SK-N-SH treated with all-trans-retinoic acid at 6 μM for 48 hours (cell line): ENCODE data around the gene KCNQ5.
"Not testable (repeated sequence)": the region's sequence is repeated elsewhere in the genome, so short reads cannot be mapped to it uniquely, and the experiment has no call there.

Source experiments
- ESRRG ChIP-seq: fragments of 250-450 bp; sonication (Bioruptor Pico); IDR thresholded peaks from 2 replicates; pipeline ENCODE4 v1.6.1; 2021; ENCODE audit warnings: mild to moderate bottlenecking
- PATZ1 ChIP-seq: fragments of 250-450 bp; sonication (Bioruptor Pico); IDR thresholded peaks from 2 replicates; pipeline ENCODE4 v1.8.0; 2020; ENCODE audit warnings: mild to moderate bottlenecking, moderate library complexity, borderline replicate concordance
- SNAI2 ChIP-seq: fragments of 250-450 bp; sonication (Bioruptor Pico); IDR thresholded peaks from 2 replicates; pipeline ENCODE4 v1.5.0; 2020; ENCODE audit warnings: mild to moderate bottlenecking, moderate library complexity
- TOX ChIP-seq: fragments of 250-450 bp; sonication (Bioruptor Pico); IDR thresholded peaks from 2 replicates; pipeline ENCODE4 v1.8.0; 2021; ENCODE audit warnings: mild to moderate bottlenecking, moderate library complexity, borderline replicate concordance
- ZC3H10 ChIP-seq: fragments of 250-450 bp; sonication (Bioruptor Pico); IDR thresholded peaks from 2 replicates; pipeline ENCODE4 v1.5.1; 2021; ENCODE audit warnings: mild to moderate bottlenecking, moderate library complexity
- ZFP3 ChIP-seq: fragments of 250-450 bp; sonication (Bioruptor Pico); IDR thresholded peaks from 2 replicates; pipeline ENCODE4 v1.5.0; 2020; ENCODE audit warnings: mild to moderate bottlenecking, moderate library complexity
- ZNF70 ChIP-seq: fragments of 450-650 bp; formaldehyde crosslinking; IDR thresholded peaks from 2 replicates; pipeline ENCODE4 v1.5.0; 2020; ENCODE audit warnings: mild to moderate bottlenecking, moderate library complexity
- TF ChIP-seq, protein P1 (sequence below): fragments of 250-450 bp; sonication (Bioruptor Pico); IDR thresholded peaks from 2 replicates; pipeline ENCODE4 v1.5.1; 2020; ENCODE audit warnings: low read depth, mild to moderate bottlenecking, moderate library complexity

GRCh38 chr6:72898313-72898712 lies 276.4 kb downstream of the KCNQ5 start:
- not testable (repeated sequence) for TF ChIP-seq PATZ1 (CRISPR knock-in tag); ZFP3 (CRISPR knock-in tag); ZC3H10 (CRISPR knock-in tag); TOX (CRISPR knock-in tag); SNAI2 (CRISPR knock-in tag); ZNF70 (CRISPR knock-in tag); ESRRG
- TF ChIP-seq, protein P1, sequence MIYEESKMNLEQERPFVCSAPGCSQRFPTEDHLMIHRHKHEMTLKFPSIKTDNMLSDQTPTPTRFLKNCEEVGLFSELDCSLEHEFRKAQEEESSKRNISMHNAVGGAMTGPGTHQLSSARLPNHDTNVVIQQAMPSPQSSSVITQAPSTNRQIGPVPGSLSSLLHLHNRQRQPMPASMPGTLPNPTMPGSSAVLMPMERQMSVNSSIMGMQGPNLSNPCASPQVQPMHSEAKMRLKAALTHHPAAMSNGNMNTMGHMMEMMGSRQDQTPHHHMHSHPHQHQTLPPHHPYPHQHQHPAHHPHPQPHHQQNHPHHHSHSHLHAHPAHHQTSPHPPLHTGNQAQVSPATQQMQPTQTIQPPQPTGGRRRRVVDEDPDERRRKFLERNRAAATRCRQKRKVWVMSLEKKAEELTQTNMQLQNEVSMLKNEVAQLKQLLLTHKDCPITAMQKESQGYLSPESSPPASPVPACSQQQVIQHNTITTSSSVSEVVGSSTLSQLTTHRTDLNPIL (CRISPR knock-in tag): not testable (repeated sequence)
